Adipose tissue (tissue), 3 donors: ENCODE results near the gene GALNT15. TPM values are rescaled to one million over a fixed set of nuclear protein-coding genes. Genes with fewer than 3 reads are reported as not detected.

Experiments used
- H3K27ac ChIP-seq: one replicate; pipeline ENCODE4 v1.5.1; 2013; ENCODE audit warnings: low read depth, low read length
- WGBS, 3 donors: extraction: QIAGEN DNeasy Blood & Tissue Kit; methylation state at CpG; one replicate each; pipeline ENCODE4 v1.1.7; 2013; 5-methylcytosine and 5-hydroxymethylcytosine counted together
- polyA plus RNA-seq, 3 donors: library from polyadenylated mRNA; stranded (reverse); fragments of 200-250 nt; gene quantifications; one replicate each; pipeline ENCODE4 v1.2.3, GENCODE V29; 2013
- donor health status: healthy with polysubstance abuse.
- donor health status: Bipolar disorder and iron deficiency.
- donor health status: healthy.

GALNT15 gene
- polyA plus RNA-seq, 3 donors, result 9.6 to 60.7 (median 48.2) TPM

GRCh38 chr3:16204751-16205150, 30.3 kb downstream of the GALNT15 start:
- no peak overlapping the region for H3K27ac ChIP-seq
- WGBS, 3 donors, result 95 to 97% (median 95%) methylated on average over 14 of the region's 14 CpGs

- 62 to 80% (median 78%) methylated on average over 11 of the region's 11 CpGs for WGBS, 3 donors
- no peak overlapping the region for H3K27ac ChIP-seq
These were observed 30.8 kb downstream of the GALNT15 start for GRCh38 chr3:16205156-16205870.

- H3K27ac ChIP-seq, result no peak overlapping the region
These were observed 32.6 kb downstream of the GALNT15 start for GRCh38 chr3:16207031-16207430.

GRCh38 chr3:16211176-16211904, 36.9 kb downstream of the GALNT15 start:
- 77 to 89% (median 88%) methylated on average over 9 of the region's 9 CpGs for WGBS, 3 donors
- no peak overlapping the region for H3K27ac ChIP-seq

- 68 to 85% (median 83%) methylated on average over 4 of the region's 4 CpGs for WGBS, 3 donors
- H3K27ac ChIP-seq, result no peak overlapping the region
These were observed 39.9 kb downstream of the GALNT15 start for GRCh38 chr3:16214366-16214765.

GRCh38 chr3:16216373-16216935, 42.0 kb downstream of the GALNT15 start:
- no peak overlapping the region for H3K27ac ChIP-seq
- WGBS, 3 donors, result 76 to 91% (median 89%) methylated on average over 17 of the region's 17 CpGs

GRCh38 chr3:16219777-16220176, 45.3 kb downstream of the GALNT15 start:
- 93 to 100% (median 99%) methylated on average over 3 of the region's 3 CpGs for WGBS, 3 donors
- H3K27ac ChIP-seq, result no peak overlapping the region

GRCh38 chr3:16221990-16222389, 47.5 kb downstream of the GALNT15 start:
- H3K27ac ChIP-seq, result no peak overlapping the region
- 79 to 83% (median 81%) methylated on average over 3 of the region's 3 CpGs for WGBS, 3 donors

GRCh38 chr3:16222547-16222946, 48.1 kb downstream of the GALNT15 start:
- 84 to 94% (median 93%) methylated on average over 2 of the region's 2 CpGs for WGBS, 3 donors
- no peak overlapping the region for H3K27ac ChIP-seq

- WGBS, 3 donors, result 94 to 100% (median 97%) methylated on average over 2 of the region's 2 CpGs
- no peak overlapping the region for H3K27ac ChIP-seq
These were observed 49.8 kb downstream of the GALNT15 start for GRCh38 chr3:16224325-16224724.

GRCh38 chr3:16227566-16227965, 53.1 kb downstream of the GALNT15 start:
- no peak overlapping the region for H3K27ac ChIP-seq
- WGBS, 3 donors, result 30 to 74% (median 65%) methylated on average over 1 of the region's 1 CpG

- no peak overlapping the region for H3K27ac ChIP-seq
These were observed 55.2 kb downstream of the GALNT15 start for GRCh38 chr3:16229681-16230080.

GRCh38 chr3:16231983-16232382, 57.5 kb downstream of the GALNT15 start:
- no peak overlapping the region for H3K27ac ChIP-seq
- 96 to 98% (median 97%) methylated on average over 2 of the region's 2 CpGs for WGBS, 3 donors

- no peak overlapping the region for H3K27ac ChIP-seq
- 93 to 97% (median 95%) methylated on average over 1 of the region's 1 CpG for WGBS, 3 donors
These were observed 59.3 kb downstream of the GALNT15 start for GRCh38 chr3:16233806-16234205.

GRCh38 chr3:16234281-16234680, 59.8 kb downstream of the GALNT15 start:
- WGBS, 3 donors, result 90 to 95% (median 94%) methylated on average over 2 of the region's 2 CpGs
- no peak overlapping the region for H3K27ac ChIP-seq

GRCh38 chr3:16236030-16236639, 61.7 kb downstream of the GALNT15 start:
- WGBS, 3 donors, result 86 to 91% (median 88%) methylated on average over 4 of the region's 4 CpGs
- H3K27ac ChIP-seq, result no peak overlapping the region

GRCh38 chr3:16236856-16237393, 62.4 kb downstream of the GALNT15 start:
- 56 to 69% (median 65%) methylated on average over 3 of the region's 3 CpGs for WGBS, 3 donors

GRCh38 chr3:16239086-16239770, 64.7 kb downstream of the GALNT15 start:
- H3K27ac ChIP-seq, result no peak overlapping the region
- WGBS, 3 donors, result 49 to 65% (median 52%) methylated on average over 3 of the region's 3 CpGs

More at GRCh38 chr3:16236856-16237393, 62.4 kb downstream of the GALNT15 start:
- H3K27ac ChIP-seq, result no peak overlapping the region
